HTERT RPE-1 (cell line): ENCODE measurements around the gene SUGP1.

Source experiments
- in situ Hi-C: fragments of 300-500 bp; cut with MboI; formaldehyde crosslinking; loops from 4 replicates; pipeline ENCODE4 v1.14.3; 2020; ENCODE audit warnings: low sequenced_read_pairs

The SUGP1 gene

DNA sequence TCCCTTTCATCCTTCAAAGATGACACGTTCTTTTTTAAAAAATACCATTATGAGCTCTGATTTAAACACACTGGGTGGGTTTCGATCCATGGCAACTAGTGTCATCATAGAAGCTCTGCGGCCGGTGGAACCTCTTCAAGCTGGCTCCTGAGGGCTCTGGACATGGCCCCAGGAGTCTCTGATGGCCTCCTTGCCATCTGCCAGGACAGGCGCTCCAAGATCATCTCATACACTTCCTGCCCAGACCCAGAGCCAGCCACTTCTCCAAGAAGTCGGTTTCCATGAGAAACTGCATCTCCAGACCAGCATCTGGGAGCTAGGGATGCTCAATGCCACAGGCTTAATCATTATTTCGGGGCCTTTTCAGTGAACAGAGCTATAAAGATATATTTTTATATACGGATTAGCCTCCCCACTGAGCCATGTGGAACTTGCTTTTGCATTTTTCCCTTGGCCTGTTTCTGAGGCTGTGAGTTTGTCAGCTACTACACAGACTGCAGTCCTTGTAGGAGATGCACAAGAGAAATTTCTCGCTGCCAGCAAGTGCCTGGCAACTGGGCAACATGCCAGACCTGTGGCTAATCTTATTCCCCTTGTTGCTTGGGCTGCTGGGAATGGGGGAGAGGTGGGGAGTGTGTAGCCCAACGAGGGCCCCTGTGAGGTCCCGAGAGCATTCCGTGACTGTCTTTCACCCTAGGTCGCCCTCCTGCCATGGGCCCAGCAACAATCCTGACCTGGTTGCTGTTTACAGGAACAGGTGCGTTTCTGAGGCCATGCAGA, 15.9 kb downstream of the SUGP1 start:
- in situ Hi-C loops = no loop called here

DNA sequence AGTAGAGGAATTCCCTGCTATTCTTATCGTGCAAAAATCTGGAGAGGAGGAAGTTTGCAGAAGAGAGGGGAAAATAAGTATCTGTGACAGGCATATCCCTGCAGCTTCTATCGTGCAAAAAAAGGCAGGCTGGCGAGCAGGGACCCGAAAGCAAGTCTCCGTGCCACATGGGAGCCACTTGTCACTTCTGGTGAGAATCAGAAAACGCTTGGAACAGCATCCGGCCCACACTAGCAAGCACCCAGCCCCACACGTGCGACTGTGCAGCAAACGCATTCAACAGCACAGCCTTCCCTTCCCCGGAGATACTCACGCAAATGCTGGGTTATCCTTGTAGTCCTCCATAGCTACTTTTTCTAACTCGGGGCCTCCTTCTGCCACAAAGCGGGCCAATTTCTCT, 16.9 kb downstream of the SUGP1 start:
- in situ Hi-C loops = no loop called here

DNA sequence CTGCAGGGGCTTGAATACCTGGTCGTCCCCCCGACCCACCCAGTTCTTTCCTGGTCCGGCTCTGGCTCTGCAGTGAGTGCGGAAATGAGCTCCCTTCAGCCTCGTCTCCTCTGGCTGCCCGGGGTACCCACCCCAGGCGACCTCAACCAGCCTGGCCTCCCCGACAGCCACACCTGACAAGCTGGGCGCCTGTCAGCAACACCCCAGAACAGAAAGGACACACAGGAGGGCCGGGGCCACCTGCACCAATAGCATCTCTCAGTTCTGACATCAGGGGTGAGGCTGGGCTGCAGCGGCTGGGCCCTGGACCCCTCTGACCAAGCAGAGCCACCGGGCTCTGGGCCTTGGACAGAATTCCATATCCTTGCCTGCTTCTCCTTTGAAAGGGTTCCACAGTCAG, 19.7 kb downstream of the SUGP1 start:
- in situ Hi-C loops = no loop called here

DNA sequence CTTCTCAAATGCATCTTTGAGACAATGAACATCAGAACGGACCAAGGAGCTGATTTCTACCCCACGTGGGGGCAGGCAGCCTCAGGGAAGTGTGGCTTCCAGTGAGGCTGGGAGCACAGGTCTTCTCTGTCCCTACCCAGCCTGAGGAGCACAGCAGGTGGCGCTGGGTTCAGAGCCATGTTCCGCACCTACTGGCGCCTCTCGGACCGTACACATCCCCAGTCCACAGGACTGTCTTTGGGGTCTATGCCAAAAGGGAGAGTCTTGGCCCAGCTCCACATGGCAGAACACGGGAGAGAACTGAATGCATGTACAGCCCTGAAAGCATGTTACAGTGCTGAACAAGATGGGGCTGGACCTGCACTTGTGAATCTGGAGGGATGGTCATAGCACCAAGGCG, 22.6 kb downstream of the SUGP1 start:
- in situ Hi-C loops = no loop called here

DNA sequence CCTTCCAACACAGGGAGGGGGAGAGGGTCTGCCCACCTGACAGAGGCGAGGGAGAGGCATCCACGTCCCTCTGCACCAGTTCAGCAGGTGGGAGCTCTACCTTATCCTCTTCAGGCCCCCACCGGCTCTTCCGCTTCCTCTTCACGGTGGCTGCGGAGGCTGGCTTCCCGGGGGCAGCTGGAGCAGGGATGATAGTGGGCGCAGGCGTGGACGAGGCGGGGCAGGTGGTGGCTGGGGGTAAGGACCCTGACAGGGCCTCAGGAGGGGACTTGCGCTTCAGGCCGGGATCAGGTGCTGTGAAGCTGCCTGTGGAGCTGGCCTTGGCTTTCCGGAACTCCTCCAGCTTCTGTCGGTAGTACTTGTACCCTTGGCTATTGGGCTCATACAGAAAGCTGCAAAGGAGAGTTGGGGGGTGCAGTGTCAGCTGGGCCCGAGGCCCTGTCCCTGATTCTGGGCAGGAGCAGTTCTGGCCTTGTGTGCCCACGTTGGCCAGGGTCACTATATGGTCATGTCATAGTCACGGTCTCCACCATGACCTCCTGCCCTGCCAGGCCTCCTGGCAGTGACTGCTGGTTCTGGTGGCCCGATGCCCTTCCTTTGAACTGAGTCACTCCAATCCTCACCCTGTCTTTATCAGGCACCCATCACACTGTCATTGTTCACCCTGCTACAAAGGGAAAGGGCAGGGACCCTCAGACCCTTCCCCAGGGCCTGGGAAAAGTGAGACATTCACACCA, 23.2 kb downstream of the SUGP1 start:
- in situ Hi-C loops = no loop called here

DNA sequence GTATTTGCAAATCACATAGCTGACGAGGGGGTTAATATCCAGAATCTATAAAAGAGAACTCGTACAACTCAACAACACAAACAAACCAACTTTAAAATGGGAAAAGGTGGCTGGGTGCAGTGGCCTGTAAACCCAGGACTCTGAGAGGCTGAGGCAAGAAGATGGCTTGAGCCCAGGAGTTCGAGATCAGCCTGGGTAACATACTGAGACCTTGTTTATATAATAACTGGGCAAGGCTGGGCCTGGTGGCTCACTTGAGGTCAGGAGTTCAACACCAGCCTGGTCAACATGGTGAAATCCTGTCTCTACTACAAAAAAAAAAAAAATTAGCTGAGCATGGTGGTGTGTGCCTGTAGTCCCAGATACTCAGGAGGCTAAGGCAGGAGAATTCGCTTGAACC, 25.4 kb downstream of the SUGP1 start:
- in situ Hi-C loops = no loop called here

DNA sequence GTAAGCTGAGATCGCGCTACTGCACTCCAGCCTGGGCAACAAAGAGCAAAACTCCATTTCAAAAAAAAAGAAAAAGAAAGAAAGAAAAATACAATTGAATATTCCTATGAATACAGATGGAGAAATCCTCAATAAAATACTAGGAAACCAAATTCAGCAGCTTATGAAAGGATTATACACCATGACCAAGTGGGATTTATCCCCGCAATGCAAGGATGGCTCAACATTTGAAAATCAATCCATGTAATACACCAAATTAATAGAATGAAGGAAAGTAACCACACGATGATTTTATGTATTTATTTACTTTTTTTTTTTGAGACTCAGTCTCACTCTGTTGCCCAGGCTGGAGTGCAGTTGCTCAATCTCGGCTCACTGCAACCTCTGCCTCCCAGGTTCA, 27.7 kb downstream of the SUGP1 start:
- in situ Hi-C loops = no loop called here

DNA sequence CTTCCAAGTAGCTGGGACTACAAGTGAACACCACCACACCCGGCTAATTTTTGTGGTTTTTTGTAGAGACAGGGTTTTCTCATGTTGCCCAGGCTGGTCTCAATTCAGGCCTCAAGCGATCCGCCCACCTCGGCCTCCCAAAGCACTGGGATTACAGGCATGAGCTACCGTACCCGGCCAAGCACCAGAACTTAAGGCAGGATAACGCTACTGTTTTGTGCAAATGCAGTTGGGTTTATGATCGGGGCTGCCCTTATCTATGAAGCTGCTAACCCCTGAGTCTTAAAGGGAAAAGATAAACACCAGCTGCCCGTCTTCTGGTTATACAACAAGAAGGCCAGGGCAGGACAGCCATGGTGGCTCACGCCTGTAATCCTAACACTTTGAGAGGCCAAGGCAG, 34.6 kb downstream of the SUGP1 start:
- in situ Hi-C loops = no loop called here

DNA sequence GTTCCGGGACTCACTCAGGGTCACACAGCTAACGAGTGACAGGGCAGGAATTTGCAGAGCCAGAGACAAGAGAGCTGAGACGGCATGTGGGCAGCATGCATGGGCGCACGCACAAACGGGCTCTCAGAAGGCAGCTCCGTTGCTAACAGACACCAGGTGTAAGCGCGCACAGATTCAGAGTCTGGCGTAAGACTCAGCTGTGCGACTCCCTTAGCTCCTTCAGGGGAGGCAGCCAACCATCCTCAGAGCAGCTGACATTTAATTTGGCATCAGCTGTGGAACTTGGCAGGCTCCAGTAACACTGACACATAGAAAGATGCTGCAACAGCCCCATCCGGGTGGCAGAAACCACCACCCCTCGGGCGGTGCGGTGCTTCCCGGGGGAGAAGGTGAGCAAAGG, 39.7 kb downstream of the SUGP1 start:
- in situ Hi-C loops = no loop called here

DNA sequence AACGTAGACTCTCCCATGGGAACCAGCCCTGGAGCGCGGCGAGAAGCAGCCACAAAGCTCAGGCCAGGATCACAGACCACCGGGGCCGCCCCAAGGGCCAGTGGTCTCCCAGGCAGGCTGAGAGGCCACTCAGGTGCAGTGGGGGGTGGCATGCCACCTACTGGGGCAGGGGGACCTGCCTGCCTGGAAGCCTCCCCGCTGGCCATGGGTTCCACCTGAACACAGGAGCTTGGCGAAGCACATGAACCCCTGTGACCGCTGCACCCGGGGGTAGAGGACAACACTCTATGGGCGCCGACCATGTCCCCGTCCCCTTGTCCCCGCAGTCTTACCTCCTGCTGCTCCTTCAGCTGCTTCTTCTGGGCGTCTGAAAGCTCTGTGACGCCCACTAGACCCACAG, 40.5 kb downstream of the SUGP1 start:
- in situ Hi-C loops = no loop called here

DNA sequence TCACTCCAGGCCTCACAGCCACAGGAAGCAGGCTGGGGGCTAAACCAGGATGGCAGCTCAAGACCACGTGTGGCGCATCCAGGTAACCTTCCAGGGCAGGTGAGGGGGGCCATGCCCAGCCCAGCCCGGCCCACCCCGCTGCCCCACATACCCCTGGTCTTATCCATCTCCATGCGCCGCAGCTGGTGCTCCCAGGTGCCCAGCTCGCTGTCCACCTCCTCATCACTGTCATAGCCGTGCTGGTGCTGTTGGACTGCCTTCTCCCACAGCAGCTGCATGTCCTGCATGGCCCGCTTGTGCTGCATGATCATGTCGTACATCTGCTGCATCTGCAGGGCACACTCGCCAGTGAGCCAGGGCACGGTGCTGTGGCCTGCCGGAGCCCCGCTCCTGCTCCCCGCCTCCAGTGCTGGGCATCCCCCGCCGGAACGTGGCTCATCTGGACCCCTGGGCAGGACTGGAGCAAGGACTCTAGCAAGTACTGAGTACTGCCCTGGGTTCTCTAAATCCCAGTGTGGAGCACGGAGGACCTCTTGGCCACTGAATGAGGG, 41.2 kb downstream of the SUGP1 start:
- in situ Hi-C loops = no loop called here

DNA sequence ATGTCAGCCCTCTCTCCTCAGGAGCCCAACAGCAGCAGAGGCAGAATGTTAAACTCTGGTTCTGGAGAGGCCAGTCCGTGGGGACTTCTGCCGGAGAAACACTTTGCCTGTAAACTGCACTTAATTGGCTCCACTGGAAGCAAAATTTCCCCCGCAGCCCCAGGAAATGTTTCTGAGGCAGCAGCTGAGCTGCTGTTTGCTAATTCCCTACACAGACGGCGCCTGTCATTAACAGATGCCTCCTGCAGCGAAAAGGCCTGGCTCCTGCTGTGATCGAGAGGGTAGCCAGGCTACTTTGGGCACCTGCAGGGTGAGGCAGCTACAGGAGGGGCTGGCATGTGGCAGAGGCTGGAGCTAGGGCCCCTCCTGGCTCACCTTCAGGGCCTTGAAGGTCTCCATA, 42.0 kb downstream of the SUGP1 start:
- in situ Hi-C loops = no loop called here

DNA sequence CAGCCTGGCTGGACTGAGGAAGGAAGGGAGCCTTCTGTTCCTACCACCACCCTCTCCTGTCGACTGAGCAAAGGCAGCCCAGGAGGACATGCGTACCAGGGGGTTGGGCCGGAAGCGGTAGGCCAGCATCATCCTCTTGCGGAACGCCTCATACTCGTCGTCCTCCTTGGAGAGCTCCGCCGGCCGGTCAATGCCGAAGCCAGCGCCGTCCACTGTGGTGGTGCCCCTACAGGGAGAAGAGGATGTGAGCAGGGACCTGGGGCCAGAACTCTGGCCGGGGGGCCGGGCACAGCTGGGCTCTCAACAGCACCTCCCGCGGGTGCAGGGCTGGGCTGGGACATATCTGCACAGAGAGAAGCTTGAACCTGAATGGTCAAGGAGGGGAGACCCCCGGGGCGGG, 43.5 kb downstream of the SUGP1 start:
- in situ Hi-C loops = no loop called here

DNA sequence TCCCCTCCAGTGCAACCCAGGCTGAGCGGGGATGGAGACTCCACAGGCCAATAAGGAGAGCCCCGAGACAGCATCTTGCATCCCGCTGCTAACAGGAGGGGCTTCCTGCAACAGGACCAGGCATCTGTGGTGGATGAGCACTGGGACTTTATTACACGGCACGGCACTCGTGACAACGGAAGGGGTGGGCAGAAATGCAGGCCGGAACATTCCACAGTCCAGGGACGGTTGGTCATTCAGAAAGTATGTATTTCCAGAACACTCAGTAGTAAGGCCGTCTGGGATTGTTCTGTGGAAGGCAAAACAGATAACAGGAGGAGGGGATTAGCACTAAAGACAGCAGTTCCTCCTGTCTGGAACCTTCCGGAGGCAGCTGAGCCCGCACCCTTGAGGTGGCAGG, 43.9 kb downstream of the SUGP1 start:
- in situ Hi-C loops = no loop called here

DNA sequence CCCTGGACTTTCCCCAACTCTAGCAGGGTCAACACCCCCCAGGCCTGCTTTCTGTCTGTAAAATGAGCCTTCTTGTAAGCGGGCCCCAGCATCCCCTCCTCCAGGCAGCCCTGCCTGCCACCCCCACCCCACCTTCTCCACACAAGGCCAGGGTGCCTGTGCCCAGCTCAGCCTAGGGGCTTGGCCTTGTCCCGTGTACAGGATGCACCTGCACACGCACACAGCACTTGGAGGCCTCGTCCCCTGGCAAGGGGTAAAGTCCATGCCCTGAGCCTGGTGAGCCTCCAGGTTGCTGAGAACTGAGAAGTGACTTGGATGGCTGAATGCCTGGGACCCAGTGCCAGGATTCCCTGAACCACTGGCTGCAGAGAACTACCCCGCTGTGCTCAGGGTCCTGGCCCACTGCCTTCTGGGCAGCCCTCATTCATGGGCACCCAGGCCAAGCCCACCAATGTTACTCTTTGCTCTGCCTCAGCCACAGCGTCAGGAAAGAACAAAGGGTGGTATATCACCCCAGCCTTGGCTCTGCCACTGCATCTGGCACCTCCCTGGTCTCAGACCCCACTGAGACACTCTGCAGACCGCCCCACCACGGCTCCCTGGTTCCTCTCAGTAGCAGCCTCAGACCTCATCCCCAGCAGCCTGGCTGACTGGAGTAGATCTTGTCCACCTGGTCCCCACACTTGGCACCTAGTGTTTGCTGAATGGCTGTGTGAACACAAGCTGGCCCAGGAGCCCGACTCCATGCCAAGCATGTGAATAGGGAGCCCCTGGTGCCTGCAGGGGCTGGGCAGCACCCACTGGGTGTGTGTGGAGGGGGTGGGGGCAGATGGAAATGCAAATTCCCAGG, 45.4 kb downstream of the SUGP1 start:
- in situ Hi-C loops = no loop called here

DNA sequence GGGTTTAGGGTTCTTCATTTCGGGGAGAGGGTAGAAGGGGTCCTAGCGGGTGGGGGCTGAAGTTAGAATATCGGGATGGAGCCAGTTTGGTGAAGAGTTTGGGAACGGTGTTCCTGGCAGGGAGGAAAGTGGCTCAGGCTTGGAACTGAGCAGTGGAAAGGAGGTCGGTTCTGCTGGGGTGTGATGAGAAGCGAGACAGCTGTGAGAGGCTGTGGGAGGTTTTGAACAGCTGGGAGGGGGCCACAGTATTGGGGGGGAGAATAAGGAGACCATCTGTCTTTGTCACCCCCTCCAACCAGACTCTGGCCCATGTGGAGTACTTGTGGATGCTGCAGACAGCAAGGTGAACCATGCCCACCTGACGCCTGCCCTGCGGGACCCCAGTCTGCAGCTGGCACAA, 46.2 kb downstream of the SUGP1 start:
- in situ Hi-C loops = no loop called here

DNA sequence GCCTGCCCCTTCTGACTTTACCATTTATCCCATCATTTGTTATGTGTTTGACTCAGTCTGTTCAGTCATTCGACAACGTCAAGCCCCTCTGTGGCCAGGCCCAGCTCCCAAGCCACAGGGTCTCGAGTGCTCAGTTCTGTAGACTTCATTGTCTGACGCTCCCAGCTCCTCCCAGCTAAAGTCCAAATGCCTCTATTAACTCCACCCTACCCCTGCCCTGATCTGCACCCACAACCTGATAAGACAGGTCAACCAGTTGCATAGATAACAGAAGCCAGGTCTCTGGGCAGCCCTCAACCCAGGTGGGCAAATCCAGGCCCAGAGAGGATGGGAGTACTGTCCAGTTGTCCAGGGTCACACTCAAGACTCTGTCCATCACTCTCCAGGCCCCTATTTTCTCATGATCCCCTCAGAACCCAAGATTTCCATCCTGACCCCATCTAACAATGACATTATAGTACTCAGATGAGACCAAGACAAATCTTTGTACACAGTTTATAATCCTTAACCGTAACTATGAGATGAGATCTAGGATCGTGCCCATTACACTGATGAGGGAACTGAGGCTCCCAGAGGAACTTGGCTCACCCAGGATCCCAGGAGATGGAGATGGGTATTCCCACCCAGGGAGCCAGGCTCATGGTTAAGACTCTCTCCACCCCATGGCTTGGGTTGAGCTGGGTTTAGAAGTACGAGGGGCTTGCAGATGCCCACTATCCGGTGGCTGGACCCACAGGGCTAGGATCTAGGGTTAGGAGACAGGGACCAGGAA, 48.3 kb downstream of the SUGP1 start:
- in situ Hi-C loops = no loop called here

DNA sequence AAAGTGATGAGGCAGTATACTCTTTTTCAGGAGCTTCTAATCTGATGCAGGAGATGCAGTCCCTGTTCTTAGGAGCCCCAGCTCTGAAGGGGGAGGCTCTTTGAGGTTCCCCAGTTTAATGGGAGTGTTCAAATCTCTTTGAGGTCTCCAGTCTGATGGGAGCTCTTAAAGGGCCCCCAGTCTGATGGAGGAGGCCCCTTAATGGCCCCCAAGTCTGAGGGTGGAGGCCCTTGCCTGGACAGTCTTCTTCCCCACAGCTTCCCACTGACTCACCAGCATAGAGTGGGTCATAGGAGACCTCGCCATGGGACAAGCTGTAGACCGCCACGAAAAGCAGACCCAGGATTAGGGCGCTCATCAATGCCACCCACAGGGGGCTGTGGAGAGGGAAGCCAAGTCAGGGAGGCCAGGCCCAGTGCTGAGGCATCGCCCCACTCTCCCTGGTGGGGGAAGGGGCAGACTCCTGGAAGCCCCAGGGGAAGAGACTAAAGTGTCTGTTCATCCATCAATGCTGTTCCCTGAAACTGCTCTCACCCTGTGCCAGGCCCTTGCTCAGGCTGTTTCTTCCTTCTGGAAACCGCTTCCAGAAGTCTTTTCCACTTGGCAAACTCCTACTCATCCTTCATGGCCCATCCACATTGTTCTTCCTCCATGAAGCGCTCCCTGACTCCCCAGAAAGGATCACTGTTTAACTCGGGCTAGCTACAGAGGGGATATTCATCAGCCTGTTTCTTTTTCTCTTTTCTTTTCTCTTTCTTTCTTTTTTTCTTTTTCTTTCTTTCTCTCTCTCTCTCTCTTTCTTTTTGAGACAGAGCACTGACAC, 49.3 kb downstream of the SUGP1 start:
- in situ Hi-C loops = no loop called here

DNA sequence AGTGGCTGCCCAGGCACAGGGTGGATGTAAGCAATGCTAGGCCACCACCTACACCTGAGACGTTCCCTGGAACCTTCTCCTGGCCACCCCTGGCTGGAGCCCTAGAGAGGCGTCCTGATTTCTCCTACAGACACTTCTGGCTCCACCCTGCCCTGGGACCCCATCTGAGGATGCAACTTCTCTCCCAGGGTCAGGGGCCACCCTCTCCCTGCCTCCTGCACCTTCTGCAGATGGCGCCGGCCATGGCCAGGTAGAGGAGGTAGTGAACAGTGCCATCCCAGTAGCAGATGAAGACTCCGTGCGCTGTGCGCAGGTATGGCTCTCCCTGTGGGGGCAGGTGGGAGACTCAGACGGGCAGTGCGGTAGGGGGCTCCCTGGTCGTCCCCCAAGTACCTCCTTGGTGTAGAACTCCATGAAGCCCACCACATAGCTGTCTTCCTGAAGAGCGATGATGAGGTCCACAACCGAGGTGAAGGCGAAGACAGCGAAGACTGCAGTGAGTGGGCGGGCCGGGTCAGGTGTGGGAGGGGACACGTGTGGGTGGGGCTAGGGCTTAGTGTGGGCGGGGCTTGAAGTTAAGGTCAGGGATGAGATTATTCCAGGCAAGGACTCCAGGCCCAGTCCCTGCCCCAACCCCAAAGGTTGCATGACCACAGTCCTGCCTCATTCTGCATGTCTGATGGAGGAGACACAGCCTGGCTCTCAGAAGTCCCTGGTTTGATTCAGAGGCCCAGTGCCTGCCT, 50.2 kb downstream of the SUGP1 start:
- in situ Hi-C loops = no loop called here
